Measurements from ENCODE around the gene UBE2D2. TPM values are rescaled to one million over a fixed set of nuclear protein-coding genes. Genes with fewer than 3 reads are reported as not detected.
A peak's percentile ranks its signal among the peaks of the same experiment; 100 is the strongest.
"Not testable (repeated sequence)": the region's sequence is repeated elsewhere in the genome, so short reads cannot be mapped to it uniquely, and the experiment has no call there.

Gene UBE2D2
- total and polyA plus RNA-seq, 7 donors: 61.5 to 177 (median 93.0) TPM

- TF ChIP-seq EP300 (IDR thresholded peaks at IDR 0.05): peak in 1 of 4 donors; percentile 48
- TF ChIP-seq CTCF (IDR thresholded peaks at IDR 0.05): peak; percentile 88 to 98 (median 94)
- peak; percentile 71 to 89 (median 88) for TF ChIP-seq POLR2AphosphoS5 (IDR thresholded peaks at IDR 0.05)
- TF ChIP-seq POLR2A (IDR thresholded peaks at IDR 0.05): no peak
Measured at GRCh38 chr5:139517683-139518564, 43.2 kb upstream of the UBE2D2 start.

DNA sequence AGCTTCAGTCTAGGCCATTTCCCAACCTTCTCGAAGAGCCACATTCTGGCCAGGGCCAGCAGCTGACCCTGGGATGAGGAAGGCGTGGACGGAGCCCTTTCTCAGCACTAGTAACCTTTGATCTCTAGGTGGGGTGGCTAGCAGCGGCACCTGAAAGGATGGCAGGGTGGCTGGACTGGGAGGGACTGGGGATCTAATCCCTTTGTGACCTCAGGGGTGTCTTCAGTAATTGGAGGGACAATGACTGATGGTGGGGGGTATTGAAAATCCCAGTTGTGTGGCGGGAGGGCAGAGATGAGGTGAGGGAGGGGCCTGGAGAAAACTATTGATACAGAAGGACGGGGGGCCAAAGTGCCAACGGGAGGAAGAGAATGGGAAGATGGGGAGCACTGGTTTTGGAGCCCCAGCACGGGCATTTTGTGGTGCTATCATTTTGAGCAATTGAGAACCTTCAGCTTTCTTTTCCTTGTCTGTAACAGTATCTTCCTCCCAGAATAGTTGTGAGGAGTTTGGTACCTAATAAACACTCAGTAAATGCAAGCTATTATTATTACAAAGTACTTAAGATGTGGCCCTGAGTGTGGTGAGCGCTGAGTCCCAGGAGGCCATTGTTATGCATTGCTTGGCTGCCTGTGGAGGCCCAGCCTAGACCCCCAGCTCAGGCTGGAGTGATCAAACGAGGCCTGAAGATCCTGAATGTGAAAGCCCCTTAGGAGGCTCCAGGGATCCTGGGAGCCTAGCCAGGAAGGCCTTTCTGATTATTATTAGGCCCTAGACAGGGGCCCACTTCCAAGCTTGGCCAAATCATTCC lies 37.3 kb upstream of the UBE2D2 start:
- intact Hi-C loops (cut with DNase I): no loop called here
- Histone ChIP-seq H3K27me3 (no peaks in the 10 kb centered on the region), H3K27ac (no peak overlapping the region), H3K4me1 (no peaks in the 10 kb centered on the region), H3K4me3 (no peak overlapping the region), H3K9me3 (no peaks in the 10 kb centered on the region), H3K36me3 (no peaks in the 10 kb centered on the region)
- TF ChIP-seq CTCF (IDR thresholded peaks at IDR 0.05): no peak
- no peak for TF ChIP-seq EP300 (IDR thresholded peaks at IDR 0.05)
- no peak for TF ChIP-seq POLR2AphosphoS5 (IDR thresholded peaks at IDR 0.05)
- no peak for TF ChIP-seq POLR2A (IDR thresholded peaks at IDR 0.05)
- WGBS, 2 donors: 61 to 76% methylated on average over 10 of the region's 10 CpGs
- DNase-seq: no peak

More at GRCh38 chr5:139517683-139518564, 43.2 kb upstream of the UBE2D2 start:
- H3K36me3 ChIP-seq: no peaks in the 10 kb centered on the region
- H3K9me3 ChIP-seq: no peaks in the 10 kb centered on the region
- DNase-seq: peak; percentile 95
- 3 to 6% methylated on average over 56 of the region's 56 CpGs for WGBS, 2 donors
- peak overlapping the region; percentile 26 to 56 (median 54) for H3K4me3 ChIP-seq
- peak overlapping the region; percentile 72 to 81 (median 79) for H3K27ac ChIP-seq
- no peaks in the 10 kb centered on the region for H3K27me3 ChIP-seq
- H3K4me1 ChIP-seq: peaks cover 0 to 4% (median 3%) of the 10 kb centered on the region in 4 donors
- intact Hi-C loops (cut with DNase I): loop anchor here (1.0 to 5.0 kb wide), 3 partner anchors 44 to 96 kb away; partner anchors contain the start of gene DNAJC18

DNA sequence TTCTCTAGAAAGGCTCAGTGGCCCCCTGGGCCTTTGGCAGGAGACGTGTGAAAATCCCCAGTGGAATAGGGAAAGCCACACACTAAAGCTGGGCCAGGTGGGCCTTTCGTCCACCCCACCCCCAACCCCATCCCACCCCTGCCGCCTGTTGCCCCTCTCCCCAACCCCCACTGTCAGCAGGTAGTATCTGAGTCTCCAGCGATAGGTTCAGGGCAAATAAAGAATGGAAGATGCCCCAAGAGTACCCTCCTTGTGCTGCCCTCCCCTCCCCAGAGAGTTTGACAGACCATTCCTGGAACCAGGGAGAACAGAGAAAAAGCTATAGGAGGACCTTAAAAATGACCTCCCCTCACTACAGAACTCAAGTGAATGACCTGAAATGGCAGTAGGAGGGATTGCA lies 36.7 kb upstream of the UBE2D2 start:
- intact Hi-C loops (cut with DNase I): no loop called here
- H3K9me3 ChIP-seq: no peaks in the 10 kb centered on the region
- H3K27ac ChIP-seq: no peak overlapping the region
- H3K27me3 ChIP-seq: no peaks in the 10 kb centered on the region
- no peaks in the 10 kb centered on the region for H3K36me3 ChIP-seq
- WGBS, 2 donors: 78 to 86% methylated on average over 4 of the region's 4 CpGs
- TF ChIP-seq POLR2AphosphoS5 (IDR thresholded peaks at IDR 0.05) (no peak), CTCF (IDR thresholded peaks at IDR 0.05) (no peak), POLR2A (IDR thresholded peaks at IDR 0.05) (no peak), EP300 (IDR thresholded peaks at IDR 0.05) (no peak)
- no peak for DNase-seq
- no peaks in the 10 kb centered on the region for H3K4me1 ChIP-seq
- no peak overlapping the region for H3K4me3 ChIP-seq

- Histone ChIP-seq H3K4me1 (no peaks in the 10 kb centered on the region), H3K4me3 (no peak overlapping the region), H3K9me3 (no peaks in the 10 kb centered on the region), H3K27ac (no peak overlapping the region), H3K27me3 (no peaks in the 10 kb centered on the region), H3K36me3 (no peaks in the 10 kb centered on the region)
- intact Hi-C loops (cut with DNase I): no loop called here
- TF ChIP-seq POLR2A (IDR thresholded peaks at IDR 0.05) (no peak), CTCF (IDR thresholded peaks at IDR 0.05) (no peak)
- WGBS, 2 donors: 32 to 52% methylated on average over 2 of the region's 2 CpGs
- no peak for DNase-seq
Measured at GRCh38 chr5:139524940-139525585, 36.1 kb upstream of the UBE2D2 start.

- H3K27me3 ChIP-seq; H3K27ac ChIP-seq; H3K4me3 ChIP-seq; H3K4me1 ChIP-seq; H3K36me3 ChIP-seq; DNase-seq; intact Hi-C loops (cut with DNase I); H3K9me3 ChIP-seq: not testable (repeated sequence)
- 20 to 60% methylated on average over 12 of the region's 12 CpGs for WGBS, 2 donors
Measured at GRCh38 chr5:139525586-139526308, 35.4 kb upstream of the UBE2D2 start.

GRCh38 chr5:139526309-139527089 lies 34.6 kb upstream of the UBE2D2 start:
- 86 to 90% methylated on average over 22 of the region's 22 CpGs for WGBS, 2 donors
- intact Hi-C loops (cut with DNase I): not testable (repeated sequence)

More at GRCh38 chr5:139526309-139527089, 34.6 kb upstream of the UBE2D2 start:
- H3K27me3 ChIP-seq, H3K9me3 ChIP-seq, H3K4me3 ChIP-seq, H3K27ac ChIP-seq, DNase-seq, H3K36me3 ChIP-seq, H3K4me1 ChIP-seq: not testable (repeated sequence)
